ENCODE measurements around the gene ACSF3. TPM values are rescaled to one million over a fixed set of nuclear protein-coding genes. Genes with fewer than 3 reads are reported as not detected.

Gene ACSF3
- total RNA-seq: 10 to 100 TPM; 14.9 to 16.2 TPM
- long read RNA-seq, transcript ACSF3-218 (11 exons, 3,751 nt): major isoform, 26 of 39 reads
- long read RNA-seq, partial matches to known transcripts: 0 of 39 reads
- long read RNA-seq, other reads (novel, unspliced or antisense): 10 of 39 reads

DNA sequence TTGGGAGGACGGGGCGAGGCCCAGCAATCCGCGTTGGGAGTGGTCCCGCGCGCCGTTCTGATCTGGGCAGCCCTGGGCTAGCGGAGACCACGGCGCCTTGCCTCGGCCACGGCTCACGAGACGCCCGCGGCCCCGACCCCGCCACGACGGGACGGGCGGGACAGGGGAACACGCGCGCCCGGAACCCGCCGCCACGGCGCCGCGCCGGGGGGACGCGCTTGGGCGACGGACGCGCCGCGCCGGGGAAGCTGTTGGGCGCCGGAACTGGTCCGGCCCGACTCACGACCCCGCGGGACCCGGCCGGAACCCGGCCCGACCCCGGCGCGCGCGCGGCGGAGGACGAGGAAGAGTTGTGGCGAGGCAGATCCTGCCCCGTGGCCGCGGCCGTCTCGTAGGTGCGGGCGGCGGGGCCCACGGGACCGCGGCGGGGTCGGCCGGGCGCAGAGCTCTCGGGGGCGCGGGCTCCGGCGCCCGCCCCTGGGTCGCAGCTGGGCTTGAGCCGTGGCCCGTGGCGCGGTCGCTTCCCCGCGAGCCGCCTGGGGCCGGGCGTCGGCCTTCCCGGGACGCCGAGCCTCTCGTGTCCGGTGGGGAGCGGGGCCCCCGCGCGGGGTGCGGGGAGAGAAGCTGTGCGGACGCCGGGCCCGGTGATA lies at the start of gene ACSF3:
ACSF3 (plus strand) TSS at position 251 of the 650 bp plus-strand sequence. CDS start 6,830 bp downstream, outside the sequence.
- intact Hi-C loops (cut with DNase I): loop anchor here in 1 of 2 donors (10.0 kb wide), 1 partner anchor 149 kb away; no protein-coding TSS in a partner anchor
- ATAC-seq (peak; percentile 89 to 90), DNase-seq (peak; percentile 75)

DNA sequence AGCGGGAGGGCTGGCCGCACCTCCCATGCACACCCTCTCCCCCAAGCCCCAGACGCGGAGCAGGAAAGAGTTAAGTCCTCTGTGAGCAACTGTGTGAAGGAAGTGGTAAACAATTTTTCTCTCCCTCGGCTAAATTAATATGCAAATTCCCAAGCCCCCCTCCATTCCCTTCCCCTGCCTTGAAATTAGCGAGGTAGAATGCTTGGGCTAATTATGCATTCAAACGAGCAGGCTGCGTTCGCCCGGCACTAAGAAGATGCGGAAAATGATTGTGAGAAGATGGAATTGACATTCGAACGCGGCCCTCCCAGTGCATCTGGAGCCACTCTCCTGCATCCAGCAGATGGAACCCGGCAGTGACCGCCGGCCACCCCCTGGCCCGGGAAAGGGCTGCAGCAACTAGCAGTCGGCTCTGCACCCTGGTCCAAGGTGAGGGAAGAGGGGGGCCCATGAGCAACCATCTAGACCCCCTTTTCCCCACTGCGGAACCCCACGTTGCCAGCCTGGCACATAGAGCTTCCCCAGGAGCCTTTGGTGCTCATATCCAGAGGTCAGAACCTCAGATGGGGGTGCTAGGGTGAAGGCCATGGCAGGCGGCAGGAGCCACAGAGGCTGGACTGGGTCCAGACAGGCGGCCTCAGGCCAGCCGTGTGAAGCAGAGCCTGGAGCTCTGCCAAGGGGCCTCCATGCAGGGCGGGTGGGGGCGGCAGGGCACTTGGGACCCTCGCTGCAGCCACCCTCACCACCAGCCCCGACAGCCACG lies 49.1 kb upstream of the ACSF3 start:
- ATAC-seq: no peak
- intact Hi-C loops (cut with DNase I): no loop called here
- peak; percentile 14 for DNase-seq

DNA sequence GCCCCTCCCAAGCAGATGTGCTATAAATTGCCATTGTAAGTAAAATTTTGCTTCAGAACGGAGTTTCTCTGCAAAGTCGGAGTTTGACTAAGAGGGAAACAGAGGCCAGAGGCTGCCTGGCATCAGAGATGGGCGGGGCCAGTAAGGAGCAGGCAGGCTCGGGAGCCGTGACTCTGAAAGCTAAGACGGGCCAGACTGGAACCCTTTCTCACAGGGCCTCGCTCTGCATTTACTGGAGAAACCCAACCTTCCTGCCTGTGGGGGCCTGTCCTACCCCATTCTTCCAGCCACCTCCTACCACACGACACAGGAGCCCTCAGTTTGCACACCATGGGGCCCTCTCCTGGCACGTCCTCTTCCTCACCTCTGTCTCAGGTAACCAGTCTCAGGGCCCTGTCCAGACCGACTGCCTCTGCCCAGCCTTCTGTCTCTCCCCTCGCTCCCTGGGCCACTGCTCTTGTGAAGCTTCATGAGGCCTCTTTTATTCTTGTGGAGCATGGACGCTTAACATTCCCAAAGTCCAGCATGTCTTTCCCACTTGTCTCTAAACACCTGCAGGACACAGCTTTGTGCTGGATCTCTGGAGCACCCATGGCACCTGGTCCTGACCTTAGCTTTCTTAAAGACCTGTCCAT lies 48.4 kb upstream of the ACSF3 start:
- intact Hi-C loops (cut with DNase I): no loop called here
- no peak for ATAC-seq
- no peak for DNase-seq

DNA sequence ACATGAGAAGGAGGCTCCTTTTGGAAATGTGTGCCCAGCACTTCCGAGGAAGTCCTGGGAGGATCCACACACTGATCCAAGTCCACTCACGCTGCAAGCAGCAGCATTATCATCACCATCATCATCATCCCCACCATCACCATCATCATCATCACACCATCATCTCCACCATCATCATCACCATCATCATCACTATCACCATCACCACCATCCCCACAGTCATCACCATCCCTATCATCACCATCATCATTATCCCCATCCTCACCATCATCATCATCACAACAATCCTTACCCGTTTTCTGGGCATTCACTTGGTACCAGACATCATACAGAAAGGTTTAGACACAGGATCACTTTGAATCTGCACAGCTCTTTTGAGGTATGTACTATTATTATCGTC lies 47.8 kb upstream of the ACSF3 start:
- DNase-seq: no peak
- ATAC-seq: no peak
- intact Hi-C loops (cut with DNase I): no loop called here

DNA sequence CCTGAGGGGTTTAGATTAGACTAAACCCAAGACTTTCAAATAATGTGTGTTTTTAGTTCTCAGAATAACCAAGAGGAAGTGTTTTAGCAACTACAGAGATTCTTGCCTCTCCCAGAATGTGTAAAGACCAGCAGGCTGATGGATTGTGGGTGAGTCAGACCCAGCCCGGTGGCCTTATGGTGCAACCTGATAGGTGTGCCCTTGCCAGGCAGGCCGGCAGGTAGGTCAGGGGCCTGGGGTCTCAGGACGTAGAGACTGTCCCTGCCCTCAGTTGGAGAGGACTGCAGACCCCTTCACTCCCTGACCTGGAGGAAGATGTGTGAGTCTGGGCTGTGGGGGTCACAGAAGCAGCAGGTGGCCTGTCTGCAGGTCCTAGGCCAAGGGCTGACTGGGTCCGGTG lies 47.2 kb upstream of the ACSF3 start:
- intact Hi-C loops (cut with DNase I): no loop called here
- ATAC-seq (no peak), DNase-seq (no peak)

DNA sequence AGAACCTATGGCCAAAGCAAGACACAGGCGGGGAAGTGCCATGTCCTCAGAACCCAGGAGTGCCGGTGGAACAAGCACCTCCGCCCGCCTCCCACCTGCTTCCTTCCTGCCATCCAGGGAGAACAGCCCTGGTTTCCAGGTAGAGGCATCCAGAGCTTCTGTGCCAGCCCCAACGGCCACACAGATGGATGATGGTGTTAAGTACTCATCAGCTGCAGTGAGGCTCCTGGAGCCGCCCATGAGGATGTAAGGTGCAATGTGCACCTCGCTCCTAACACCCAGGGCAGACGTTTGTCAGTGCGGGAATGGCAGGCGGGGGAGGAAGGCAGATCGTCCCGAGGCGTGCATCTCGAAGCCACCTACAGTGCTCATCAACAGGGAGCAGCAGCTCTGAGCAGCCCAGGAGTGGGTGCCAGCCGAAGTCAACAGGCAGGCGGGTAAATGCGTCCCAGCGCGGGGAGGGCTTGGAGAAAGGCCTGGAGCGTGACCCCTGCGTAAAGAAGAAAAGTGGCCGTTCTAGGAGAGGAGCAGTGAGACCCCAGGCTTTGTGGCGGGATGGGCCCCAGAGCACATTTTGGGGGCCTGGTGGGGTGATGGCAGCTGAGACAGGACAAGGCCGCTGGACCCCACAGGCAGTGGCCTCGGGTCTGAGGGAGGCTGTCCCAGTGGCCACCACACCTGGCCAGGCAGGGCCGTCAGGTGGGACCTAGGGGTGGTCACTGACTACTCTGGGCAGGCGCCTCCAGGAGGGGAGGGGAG lies 46.1 kb upstream of the ACSF3 start:
- DNase-seq (no peak), ATAC-seq (no peak)
- intact Hi-C loops (cut with DNase I): no loop called here

DNA sequence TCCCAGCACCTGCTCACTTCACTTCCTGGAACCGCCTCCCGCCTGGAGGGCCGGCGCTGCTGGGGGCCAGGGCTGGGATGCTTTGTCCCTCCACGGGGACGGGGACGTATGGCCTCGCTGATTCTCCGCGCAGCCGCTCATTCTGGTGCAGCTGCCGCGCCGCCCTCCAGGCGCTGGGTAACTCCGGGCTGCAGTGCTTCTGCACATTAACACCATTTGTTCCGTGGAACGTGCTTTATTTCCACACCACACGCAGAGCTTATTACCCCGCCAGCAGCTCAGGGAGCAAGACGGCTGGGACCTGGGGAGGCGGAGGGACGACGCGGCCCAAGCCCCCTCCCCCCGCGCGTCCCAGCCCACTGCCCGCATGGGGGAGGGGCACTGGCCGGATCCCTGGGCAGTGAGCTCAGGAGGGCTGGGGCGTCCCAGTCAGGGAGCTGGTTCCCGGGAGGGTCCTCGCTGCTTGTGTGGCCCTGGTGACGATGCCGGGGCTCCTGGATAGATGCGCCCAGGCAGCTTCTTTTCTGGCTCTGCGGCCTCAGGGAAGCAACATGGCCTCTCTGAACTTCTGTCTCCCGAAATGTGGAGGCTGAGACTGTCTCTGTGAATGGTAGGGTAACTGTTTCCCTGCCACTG lies 45.4 kb upstream of the ACSF3 start:
- ATAC-seq: no peak
- no peak for DNase-seq
- intact Hi-C loops (cut with DNase I): no loop called here

DNA sequence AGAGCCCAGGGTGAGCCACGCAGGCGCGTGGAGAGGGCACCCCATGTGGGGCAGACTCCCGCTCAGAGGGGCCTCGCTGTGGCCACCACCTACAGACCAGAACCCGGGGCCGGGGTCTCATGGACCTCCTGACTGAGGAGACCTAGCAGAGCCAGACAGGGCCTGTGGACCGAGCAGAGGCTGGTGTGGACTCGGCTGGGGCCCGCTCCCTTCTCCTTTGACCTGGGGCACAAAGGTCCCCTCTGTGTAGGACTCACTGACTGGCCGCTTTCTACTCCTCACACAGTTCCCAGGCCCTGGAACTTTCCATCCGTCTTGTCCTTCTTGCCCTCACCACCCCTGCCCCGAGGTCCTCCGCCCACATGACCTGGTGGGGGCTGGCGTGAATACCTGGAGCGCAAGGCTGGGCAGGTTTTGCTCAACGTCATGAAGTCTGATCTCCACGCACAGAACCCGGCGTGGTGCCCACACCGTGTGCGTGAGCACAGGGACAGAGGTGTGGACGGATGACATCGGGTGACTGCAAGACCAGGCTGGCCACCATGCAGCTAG lies 44.7 kb upstream of the ACSF3 start:
- intact Hi-C loops (cut with DNase I): no loop called here
- ATAC-seq: no peak
- no peak for DNase-seq

DNA sequence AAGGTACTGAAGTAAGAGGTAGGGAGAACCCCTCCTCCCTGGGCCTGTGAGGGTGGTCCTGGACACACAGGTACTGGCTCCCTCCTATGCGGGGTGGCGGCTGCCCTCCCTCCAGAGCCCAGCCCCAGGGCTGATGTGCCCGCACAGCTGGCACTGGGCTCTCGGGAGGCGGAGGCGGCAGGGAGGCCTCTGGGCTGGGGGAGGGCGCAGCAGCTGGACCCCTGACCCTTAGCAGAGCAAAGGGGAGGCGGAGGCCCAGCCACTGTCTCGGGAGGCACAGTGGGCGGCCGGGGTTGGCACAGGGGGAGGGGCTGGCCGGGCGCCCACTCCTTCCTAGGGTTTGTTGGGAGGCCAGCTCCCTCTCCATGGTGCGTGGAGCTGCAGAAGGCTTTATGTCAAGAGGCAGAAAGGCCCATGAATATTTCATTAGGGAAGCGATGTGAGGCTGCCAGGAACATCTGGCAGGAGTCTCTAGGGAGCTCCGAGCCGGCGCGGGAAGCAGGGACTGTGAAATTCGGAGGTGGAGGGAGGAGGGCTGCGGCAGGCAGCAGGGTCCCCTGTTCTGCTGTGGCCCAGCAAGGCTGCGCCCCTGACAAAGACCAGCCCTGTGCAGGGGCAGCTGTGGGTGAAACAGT lies 44.1 kb upstream of the ACSF3 start:
- DNase-seq (no peak), ATAC-seq (no peak)
- intact Hi-C loops (cut with DNase I): no loop called here

DNA sequence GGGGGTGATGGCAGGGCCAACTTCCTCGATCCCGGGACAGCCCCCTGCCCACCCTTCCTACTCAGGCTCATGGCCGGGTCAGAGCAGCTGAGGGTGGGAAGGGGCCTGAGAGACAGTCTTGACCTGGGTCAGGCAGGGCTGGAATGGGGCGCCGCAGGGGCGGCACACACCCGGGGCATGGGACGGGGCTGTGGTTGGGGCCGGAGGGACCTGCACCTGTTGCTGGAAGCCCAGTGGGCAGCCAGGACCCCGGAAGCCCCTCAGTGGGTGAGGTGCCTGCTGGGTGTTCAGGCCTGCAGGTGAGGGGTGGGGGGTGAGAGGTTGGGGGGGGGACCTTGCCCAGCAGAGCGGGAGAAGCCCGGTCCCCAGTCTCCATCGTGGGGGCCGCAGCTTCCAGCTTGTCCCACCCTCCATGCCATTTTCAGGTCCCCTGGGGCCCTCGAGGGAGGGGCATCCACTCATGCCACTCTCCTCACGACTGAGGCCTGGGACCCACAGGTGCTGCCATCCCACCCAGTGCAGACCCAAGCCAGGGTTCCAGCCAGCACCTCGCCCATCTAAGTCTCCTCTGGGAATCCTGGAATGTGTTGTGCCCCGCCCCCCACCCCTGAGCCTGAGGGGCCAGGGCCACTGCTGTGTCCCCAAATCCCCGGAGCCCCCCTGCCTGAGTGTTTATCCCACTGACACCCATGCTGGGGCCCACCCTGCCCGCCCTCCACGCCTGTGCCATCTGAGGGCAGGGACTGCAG lies 43.4 kb upstream of the ACSF3 start:
- intact Hi-C loops (cut with DNase I): no loop called here
- no peak for DNase-seq
- ATAC-seq: no peak

DNA sequence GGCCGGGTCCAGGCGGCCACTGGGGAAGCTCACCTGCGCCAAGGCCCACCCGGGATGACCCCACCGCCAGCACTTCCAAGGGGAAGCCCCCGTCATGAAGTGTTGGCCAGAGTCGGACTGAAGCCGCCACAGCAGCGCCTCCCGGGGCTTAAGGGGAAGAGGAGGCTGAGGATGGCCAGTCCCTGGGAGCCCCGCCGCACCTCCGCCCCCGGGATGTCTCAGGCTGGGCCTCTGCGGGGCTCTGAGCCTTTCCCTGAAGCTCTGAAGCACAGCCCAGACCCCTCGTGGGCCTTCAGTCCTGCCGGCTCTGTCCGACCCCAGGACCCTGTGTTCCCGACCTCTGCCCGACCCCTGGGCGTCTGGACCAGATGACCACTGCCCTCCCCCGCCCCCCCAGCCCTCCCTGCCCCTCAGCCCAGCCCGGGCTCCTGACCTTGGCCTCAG lies 42.8 kb upstream of the ACSF3 start:
- intact Hi-C loops (cut with DNase I): no loop called here
- no peak for DNase-seq
- no peak for ATAC-seq

DNA sequence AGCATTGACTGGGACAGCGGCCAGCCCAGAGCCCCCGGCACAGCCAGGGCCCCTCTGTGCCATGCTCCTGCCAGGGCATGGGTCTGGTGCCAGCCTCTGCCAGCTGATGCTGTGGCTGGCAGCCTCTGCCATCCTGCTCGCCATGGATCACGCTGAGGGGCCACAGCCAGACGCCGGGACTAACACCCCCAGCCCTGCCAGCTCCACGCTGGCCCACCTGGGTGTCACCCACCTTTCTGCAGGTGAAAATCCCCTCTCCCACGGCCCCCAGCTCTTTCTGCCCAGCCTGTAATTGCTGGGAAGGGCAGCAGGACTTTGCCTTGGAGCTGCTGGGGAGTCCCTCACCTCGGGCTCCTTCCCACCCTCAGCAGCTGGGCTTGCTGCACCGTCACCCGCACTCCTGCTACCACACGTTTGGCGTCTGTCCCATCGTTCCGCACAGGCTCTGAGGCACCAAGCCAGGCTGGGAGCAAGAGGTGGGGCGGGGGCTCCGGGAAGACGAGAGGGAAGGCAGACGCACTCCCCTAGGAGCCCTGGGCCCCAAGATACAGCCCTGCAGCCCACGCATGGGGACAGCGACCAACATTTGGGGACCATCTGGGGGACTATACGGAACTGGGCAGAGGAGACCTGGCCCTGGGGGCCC lies 42.0 kb upstream of the ACSF3 start:
- intact Hi-C loops (cut with DNase I): no loop called here
- ATAC-seq (no peak), DNase-seq (no peak)

DNA sequence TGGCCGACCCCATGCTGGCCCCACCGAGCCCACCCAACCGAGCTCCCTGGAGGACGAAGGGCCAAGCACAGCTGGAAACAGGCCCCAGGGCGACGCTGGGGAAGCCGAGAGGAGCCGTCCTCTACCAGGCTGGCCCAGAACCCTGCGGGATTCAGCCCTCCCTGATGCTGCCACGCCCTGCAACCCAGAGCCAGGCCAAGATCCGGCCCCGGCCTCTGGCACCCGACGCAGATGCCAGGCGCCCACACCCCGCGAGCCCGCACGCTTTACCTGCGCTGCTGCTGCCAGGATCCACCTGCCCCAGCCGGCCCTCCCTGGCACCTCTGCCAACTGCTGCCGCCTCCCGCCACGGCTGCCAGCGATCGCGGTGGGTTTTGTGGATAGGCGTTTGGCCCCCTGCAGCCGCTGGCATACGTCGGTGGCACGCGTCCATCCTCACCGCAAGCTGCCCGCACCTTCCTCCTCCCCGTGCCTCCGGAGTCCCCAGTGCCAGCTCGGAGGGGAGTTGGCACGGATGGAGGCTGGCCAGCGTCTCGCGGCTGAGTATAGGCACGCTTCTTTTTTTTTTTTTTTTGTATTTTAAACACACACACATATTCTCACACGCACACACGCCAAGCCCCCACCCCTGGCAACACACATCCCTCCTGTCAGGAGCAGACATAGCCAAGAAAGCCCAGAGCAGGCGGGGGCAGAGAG lies 41.3 kb upstream of the ACSF3 start:
- ATAC-seq: no peak
- intact Hi-C loops (cut with DNase I): no loop called here
- no peak for DNase-seq

DNA sequence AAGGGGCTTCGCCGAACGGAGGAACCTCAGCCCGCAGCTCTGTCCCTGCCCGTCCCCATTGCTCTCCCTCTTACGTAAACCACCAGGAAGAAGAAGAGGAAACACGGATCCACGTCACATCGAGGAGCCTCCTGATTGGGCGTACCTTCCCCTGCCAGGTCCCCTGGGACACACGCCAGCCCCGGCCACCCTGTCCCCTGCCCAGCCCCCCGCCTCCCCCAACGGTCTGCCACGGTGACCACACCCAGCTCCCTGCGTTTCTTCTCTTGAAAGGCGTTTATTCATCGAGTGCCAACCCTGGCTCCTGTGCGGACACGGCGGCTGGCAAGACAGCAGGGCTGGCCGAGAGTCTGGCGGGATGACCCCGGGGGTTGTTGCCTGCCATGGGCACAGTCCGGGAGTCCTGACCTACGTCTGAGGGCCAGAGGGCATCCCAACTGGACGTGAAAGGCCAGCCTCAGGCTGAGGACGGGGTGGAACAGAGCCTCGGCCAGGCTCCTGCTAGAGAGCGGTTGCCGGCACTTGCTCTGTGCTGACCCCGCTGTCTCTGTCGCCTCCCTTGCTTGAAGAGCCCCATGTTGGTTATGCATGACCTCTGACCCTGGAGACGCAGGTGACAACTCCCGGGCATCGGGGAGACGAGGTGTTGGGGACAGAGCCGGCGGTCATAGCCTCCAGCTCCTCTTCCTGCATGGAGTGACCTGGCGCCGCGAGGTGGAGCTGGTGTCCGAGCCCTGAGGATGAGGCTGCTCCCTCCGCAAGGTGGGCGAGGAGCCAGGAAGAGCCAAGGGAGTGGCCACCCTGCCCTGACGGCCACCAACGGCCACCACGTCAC lies 40.5 kb upstream of the ACSF3 start:
- intact Hi-C loops (cut with DNase I): no loop called here
- DNase-seq: no peak
- no peak for ATAC-seq

DNA sequence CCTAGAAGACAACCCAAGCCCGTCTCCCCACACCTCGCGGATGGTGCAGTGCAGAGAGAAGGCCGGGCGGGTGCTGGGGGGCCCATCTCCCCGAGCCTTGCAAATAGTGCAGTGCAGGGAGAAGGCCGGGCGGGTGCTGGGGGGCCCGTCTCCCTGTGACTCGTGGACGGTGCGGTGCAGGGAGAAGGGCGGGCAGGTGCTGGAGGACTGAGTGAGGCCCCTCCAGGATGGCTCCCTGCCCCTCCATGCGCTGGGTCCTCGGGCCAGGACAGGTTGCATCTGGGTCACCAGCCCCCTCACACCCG lies 40.0 kb upstream of the ACSF3 start:
- intact Hi-C loops (cut with DNase I): no loop called here
- DNase-seq (no peak), ATAC-seq (no peak)

DNA sequence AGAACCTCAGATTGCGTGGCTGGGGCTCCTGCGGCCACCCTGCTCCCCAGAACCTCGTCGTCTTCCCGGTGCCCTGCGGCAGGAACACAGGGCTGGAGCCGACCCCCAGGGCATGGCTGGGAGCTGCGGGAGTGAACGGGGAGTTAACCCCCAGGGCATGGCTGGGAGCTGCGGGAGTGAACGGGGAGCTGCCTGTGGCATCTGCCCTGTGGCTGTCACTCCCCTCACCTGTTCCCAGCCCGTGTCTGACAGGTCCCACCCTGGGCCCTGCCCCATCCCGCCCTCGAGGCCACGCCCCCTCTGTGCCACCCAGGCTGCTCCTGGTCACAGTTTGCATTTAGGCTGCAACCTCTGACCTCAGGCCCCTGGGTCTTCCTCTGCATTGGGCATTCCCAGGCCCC lies 39.4 kb upstream of the ACSF3 start:
- no peak for ATAC-seq
- DNase-seq: no peak
- intact Hi-C loops (cut with DNase I): no loop called here
